ENCODE results near the gene UBAP1L.

The UBAP1L gene

GRCh38 chr15:65058394-65059368, 56.3 kb downstream of the UBAP1L start:
- DNase-seq (ENCODE audit: low spot score): no peak
- TF ChIP-seq CTCF (IDR thresholded peaks at IDR 0.05; ENCODE audit: extremely low read depth, missing control alignments): no peak

GRCh38 chr15:65057549-65057940, 57.5 kb downstream of the UBAP1L start:
- no peak for DNase-seq (ENCODE audit: low spot score)

GRCh38 chr15:65056868-65057548, 58.0 kb downstream of the UBAP1L start:
- no peak for TF ChIP-seq CTCF (IDR thresholded peaks at IDR 0.05; ENCODE audit: extremely low read depth, missing control alignments)
- no peak for DNase-seq (ENCODE audit: low spot score)

More at GRCh38 chr15:65057549-65057940, 57.5 kb downstream of the UBAP1L start:
- TF ChIP-seq CTCF (IDR thresholded peaks at IDR 0.05; ENCODE audit: extremely low read depth, missing control alignments): no peak

GRCh38 chr15:65056106-65056505, 58.9 kb downstream of the UBAP1L start:
- no peak for TF ChIP-seq CTCF (IDR thresholded peaks at IDR 0.05; ENCODE audit: extremely low read depth, missing control alignments)
- DNase-seq (ENCODE audit: low spot score): no peak

- TF ChIP-seq CTCF (IDR thresholded peaks at IDR 0.05; ENCODE audit: extremely low read depth, missing control alignments): no peak
- no peak for DNase-seq (ENCODE audit: low spot score)
These were observed 59.7 kb downstream of the UBAP1L start for GRCh38 chr15:65055201-65055870.

- DNase-seq (ENCODE audit: low spot score): peak; percentile 87
- TF ChIP-seq CTCF (IDR thresholded peaks at IDR 0.05; ENCODE audit: extremely low read depth, missing control alignments): peak; percentile 91
These were observed 60.4 kb downstream of the UBAP1L start for GRCh38 chr15:65054333-65055200.

All from GM20000 (cell line).